Kidney (tissue), 14 donors: ENCODE results near the gene DNAJB6. TPM values are rescaled to one million over a fixed set of nuclear protein-coding genes. Genes with fewer than 3 reads are reported as not detected.
A peak's percentile ranks its signal among the peaks of the same experiment; 100 is the strongest.

Experiments
- DNase-seq, 5 donors: peaks; one replicate each; pipeline ENCODE4 v3.0.0-alpha.2; 2013 to 2020
- FAIRE-seq: peaks from 2 replicates; lab custom pipeline; 2012; peaks lifted over from hg19 to GRCh38; lab: Jason Lieb, UNC
- H3K27ac ChIP-seq, 2 donors: one replicate each; pipeline ENCODE4 v1.7.0; 2013; ENCODE audit warnings: low read depth in 2 of 2, low read length in 2 of 2, inconsistent platforms in 1 of 2
- H3K27me3 ChIP-seq: one replicate; pipeline ENCODE4 v1.7.1; 2013; ENCODE audit warnings: low read length, inconsistent platforms; ENCODE audit not compliant: control insufficient read depth, insufficient read depth
- H3K36me3 ChIP-seq, 3 donors: one replicate each; pipeline versions ENCODE4 v1.7.0 to v1.7.1; 2013; ENCODE audit warnings: low read length in 3 of 3, control low read depth in 1 of 3, inconsistent platforms in 1 of 3; ENCODE audit not compliant: insufficient read depth in 3 of 3, control insufficient read depth in 2 of 3
- H3K4me1 ChIP-seq, 3 donors: one replicate each; pipeline versions ENCODE4 v1.7.0 to v1.7.1; 2013; ENCODE audit warnings: low read length in 3 of 3, inconsistent platforms in 1 of 3, low read depth in 1 of 3; ENCODE audit not compliant: control insufficient read depth in 2 of 3, insufficient read depth in 2 of 3
- H3K4me3 ChIP-seq, 3 donors: one replicate each; pipeline versions ENCODE4 v1.7.0 to v1.8.1; 2013; ENCODE audit warnings: low read length in 3 of 3, control low read depth in 1 of 3, inconsistent platforms in 1 of 3
- H3K9ac ChIP-seq, 3 donors: one replicate each; pipeline versions ENCODE4 v1.7.0 to v1.7.1; 2013; ENCODE audit warnings: low read length in 3 of 3, control low read depth in 1 of 3, inconsistent platforms in 1 of 3
- H3K9me3 ChIP-seq, 3 donors: one replicate each; pipeline versions ENCODE4 v1.7.0 to v1.7.1; 2013; ENCODE audit warnings: low read length in 3 of 3, control low read depth in 1 of 3, inconsistent platforms in 1 of 3; ENCODE audit not compliant: control insufficient read depth in 2 of 3, insufficient read depth in 1 of 3
- CTCF ChIP-seq: IDR thresholded peaks from 3 replicates; pipeline ENCODE4 v1.5.1; 2012; ENCODE audit warnings: mild to moderate bottlenecking, moderate library complexity, borderline replicate concordance; ENCODE audit not compliant: insufficient read depth; ENCODE audit errors: extremely low read depth
- intact Hi-C: fragments of 100-400 bp; cut with DNase I; formaldehyde crosslinking; loops from one replicate; pipeline ENCODE4 v1.11.1; 2022
- polyA plus RNA-seq: library from polyadenylated mRNA; stranded (reverse); fragments of 350-450 nt; fragmentation: Illumina TruSeq; extraction: RNeasy Lipid Tissue Mini Kit (QIAGEN cat#74804); gene quantifications from one replicate; pipeline ENCODE4 v1.2.3, GENCODE V29; 2014; ENCODE audit warnings: low read depth, low replicate concordance; ENCODE audit not compliant: insufficient read depth
- total RNA-seq: library from RNA; stranded (reverse); fragmentation: NEBNext Ultra II Directional; extraction: Animal tissue kit (Norgen Biotek cat#: 25700); gene quantifications from one replicate; pipeline ENCODE4 v1.2.1, GENCODE V29; 2021
- donor health status: control.
- donor health status: control.
- donor health status: control.
- donor health status: control.
- donor health status: control.
- donor health status: DM: yes; HTN: yes; CAD: no.
- donor health status: Normal renal cell carcinoma (clear cell type).

The DNAJB6 gene
- total and polyA plus RNA-seq, 2 donors from 2014 or later, result 74.5 to 86.8 TPM

GRCh38 chr7:157402388-157402703 is 65.5 kb downstream of the DNAJB6 start:
- intact Hi-C loops, result no loop called here
- no peaks in the 10 kb centered on the region for H3K27me3 ChIP-seq
- peaks cover 3 to 8% (median 4%) of the 10 kb centered on the region in 3 donors for H3K4me1 ChIP-seq
- peak in 1 of 5 donors; percentile 57 for DNase-seq
- H3K4me3 ChIP-seq, result no peak overlapping the region
- no peak overlapping the region for H3K9ac ChIP-seq
- no peak for FAIRE-seq
- no peak overlapping the region for H3K27ac ChIP-seq
- peaks cover 0 to 2% (median 2%) of the 10 kb centered on the region in 3 donors for H3K36me3 ChIP-seq
- H3K9me3 ChIP-seq, result no peaks in the 10 kb centered on the region
- TF ChIP-seq CTCF, result no peak

GRCh38 chr7:157402911-157403534 is 66.2 kb downstream of the DNAJB6 start:
- no peaks in the 10 kb centered on the region for H3K27me3 ChIP-seq
- TF ChIP-seq CTCF, result no peak
- no peak overlapping the region for H3K4me3 ChIP-seq
- DNase-seq, result peak in 1 of 5 donors; percentile 57
- no peaks in the 10 kb centered on the region for H3K9me3 ChIP-seq
- H3K4me1 ChIP-seq, result peaks cover 1 to 4% (median 3%) of the 10 kb centered on the region in 3 donors
- H3K27ac ChIP-seq, result no peak overlapping the region
- FAIRE-seq, result no peak
- H3K36me3 ChIP-seq, result peaks cover 0 to 2% (median 2%) of the 10 kb centered on the region in 3 donors
- no peak overlapping the region for H3K9ac ChIP-seq
- intact Hi-C loops, result no loop called here

- TF ChIP-seq CTCF, result no peak
- Histone ChIP-seq H3K27ac (no peak overlapping the region), H3K4me1 (no peaks in the 10 kb centered on the region), H3K36me3 (peaks cover 0 to 2% (median 2%) of the 10 kb centered on the region in 3 donors), H3K9ac (no peak overlapping the region), H3K27me3 (no peaks in the 10 kb centered on the region), H3K4me3 (no peak overlapping the region), H3K9me3 (no peaks in the 10 kb centered on the region)
- DNase-seq, result peak in 1 of 5 donors; percentile 23
- FAIRE-seq, result no peak
- intact Hi-C loops, result no loop called here
These were observed 67.0 kb downstream of the DNAJB6 start for GRCh38 chr7:157403646-157404401.
